ENCODE data around the gene ADAMTSL2. TPM values are rescaled to one million over a fixed set of nuclear protein-coding genes. Genes with fewer than 3 reads are reported as not detected.

Gene ADAMTSL2
- total RNA-seq, 1 donor from 2014 or later, result 10.1 TPM

GRCh38 chr9:133571896-133572595 is 37.5 kb downstream of the ADAMTSL2 start:
- Histone ChIP-seq H3K4me1 (peaks cover 18% of the 10 kb centered on the region), H3K4me3 (no peak overlapping the region), H3K27ac (no peak overlapping the region), H3K9me3 (no peaks in the 10 kb centered on the region), H3K27me3 (ENCODE audit: low read depth) (no peaks in the 10 kb centered on the region), H3K36me3 (peaks cover 6% of the 10 kb centered on the region)
- TF ChIP-seq CTCF (IDR thresholded peaks at IDR 0.05), result no peak
- ATAC-seq, result no peak
- intact Hi-C loops (cut with DNase I), result no loop called here
- DNase-seq, result no peak

GRCh38 chr9:133572821-133573361 is 38.4 kb downstream of the ADAMTSL2 start:
- DNase-seq (peak; percentile 69), ATAC-seq (peak; percentile 44 to 49)
- no peak overlapping the region for H3K27ac ChIP-seq

GRCh38 chr9:133573791-133574515 is 39.4 kb downstream of the ADAMTSL2 start:
- H3K9me3 ChIP-seq, result no peaks in the 10 kb centered on the region
- no peak for DNase-seq
- intact Hi-C loops (cut with DNase I), result no loop called here
- no peak for ATAC-seq
- peaks cover 6% of the 10 kb centered on the region for H3K36me3 ChIP-seq
- no peak for TF ChIP-seq CTCF (IDR thresholded peaks at IDR 0.05)
- no peak overlapping the region for H3K27ac ChIP-seq
- H3K27me3 ChIP-seq (ENCODE audit: low read depth), result peaks cover 4% of the 10 kb centered on the region
- H3K4me1 ChIP-seq, result peaks cover 22% of the 10 kb centered on the region
- no peak overlapping the region for H3K4me3 ChIP-seq

More at GRCh38 chr9:133572821-133573361, 38.4 kb downstream of the ADAMTSL2 start:
- intact Hi-C loops (cut with DNase I), result no loop called here
- TF ChIP-seq CTCF (IDR thresholded peaks at IDR 0.05), result no peak
- H3K4me1 ChIP-seq, result peaks cover 22% of the 10 kb centered on the region
- H3K27me3 ChIP-seq (ENCODE audit: low read depth), result peaks cover 4% of the 10 kb centered on the region
- no peak overlapping the region for H3K4me3 ChIP-seq
- no peaks in the 10 kb centered on the region for H3K9me3 ChIP-seq
- peaks cover 6% of the 10 kb centered on the region for H3K36me3 ChIP-seq

GRCh38 chr9:133574771-133575170 is 40.3 kb downstream of the ADAMTSL2 start:
- DNase-seq, result no peak
- peaks cover 4% of the 10 kb centered on the region for H3K27me3 ChIP-seq (ENCODE audit: low read depth)
- TF ChIP-seq CTCF (IDR thresholded peaks at IDR 0.05), result no peak
- H3K36me3 ChIP-seq, result peaks cover 6% of the 10 kb centered on the region
- no peak overlapping the region for H3K4me3 ChIP-seq
- no peaks in the 10 kb centered on the region for H3K9me3 ChIP-seq
- no peak for ATAC-seq
- H3K4me1 ChIP-seq, result peaks cover 22% of the 10 kb centered on the region
- no peak overlapping the region for H3K27ac ChIP-seq
- intact Hi-C loops (cut with DNase I), result no loop called here

GRCh38 chr9:133575186-133576030 is 40.9 kb downstream of the ADAMTSL2 start:
- ATAC-seq (no peak), DNase-seq (no peak)

More at GRCh38 chr9:133575186-133576030, 40.9 kb downstream of the ADAMTSL2 start:
- intact Hi-C loops (cut with DNase I), result no loop called here
- Histone ChIP-seq H3K9me3 (no peaks in the 10 kb centered on the region), H3K4me3 (no peak overlapping the region), H3K27me3 (ENCODE audit: low read depth) (peaks cover 4% of the 10 kb centered on the region), H3K36me3 (peaks cover 6% of the 10 kb centered on the region), H3K4me1 (peaks cover 22% of the 10 kb centered on the region), H3K27ac (no peak overlapping the region)
- no peak for TF ChIP-seq CTCF (IDR thresholded peaks at IDR 0.05)
